DND-41 (cell line): Measurements from ENCODE around the gene PCCB.

Experiments used
- ATAC-seq: fragments of 200-7000 bp; cut with Tn5 transposase; 3 replicates; pipeline ENCODE4 v1.9.1; 2021; ENCODE audit warnings: low read depth; ENCODE audit not compliant: insufficient read depth
- DNase-seq: peaks from one replicate; pipeline ENCODE4 v3.0.0-alpha.2; 2020
- H2AFZ ChIP-seq: 2 replicates; pipeline ENCODE4 v1.6.0; 2012; ENCODE audit warnings: low read depth, low read length
- H3K27ac ChIP-seq: 2 replicates; pipeline ENCODE4 v1.5.1; 2012; ENCODE audit warnings: low read length, inconsistent platforms
- H3K27me3 ChIP-seq: fragments of 200-600 bp; sonication (generic); 2 replicates; pipeline ENCODE4 v1.6.0; 2012; ENCODE audit warnings: low read length, mild to moderate bottlenecking, inconsistent platforms; ENCODE audit not compliant: insufficient read depth, poor library complexity
- H3K36me3 ChIP-seq: 2 replicates; pipeline ENCODE4 v1.5.1; 2012; ENCODE audit warnings: low read length, inconsistent platforms; ENCODE audit not compliant: insufficient read depth
- H3K4me1 ChIP-seq: 2 replicates; pipeline ENCODE4 v1.5.1; 2012; ENCODE audit warnings: mild to moderate bottlenecking, low read length; ENCODE audit not compliant: insufficient read depth
- H3K4me2 ChIP-seq: 2 replicates; pipeline ENCODE4 v1.6.0; 2012; ENCODE audit warnings: mild to moderate bottlenecking, moderate library complexity, low read length, inconsistent platforms; ENCODE audit not compliant: insufficient read depth
- H3K4me3 ChIP-seq, 2 experiments: fragments of 200-600 bp in 1 of 2; shearing (Covaris generic) in 1 of 2; 2 replicates each; pipeline ENCODE4 v1.5.1; 2012 to 2016; ENCODE audit warnings: inconsistent platforms in 2 of 2, low read length in 2 of 2, mild to moderate bottlenecking in 2 of 2, low read depth in 1 of 2, moderate library complexity in 1 of 2
- H3K79me2 ChIP-seq: 2 replicates; pipeline ENCODE4 v1.6.0; 2012; ENCODE audit warnings: low read length, inconsistent platforms; ENCODE audit not compliant: insufficient read depth
- H3K9ac ChIP-seq: 2 replicates; pipeline ENCODE4 v1.6.0; 2012; ENCODE audit warnings: low read depth, mild to moderate bottlenecking, inconsistent platforms, low read length, moderate library complexity
- H3K9me3 ChIP-seq: 2 replicates; pipeline ENCODE4 v1.5.1; 2012; ENCODE audit warnings: low read length, moderate library complexity, mild to moderate bottlenecking, inconsistent platforms; ENCODE audit not compliant: insufficient read depth, severe bottlenecking
- H4K20me1 ChIP-seq: 2 replicates; pipeline ENCODE4 v1.6.0; 2012; ENCODE audit warnings: low read length; ENCODE audit not compliant: insufficient read depth
- CTCF ChIP-seq: IDR thresholded peaks from 2 replicates; pipeline ENCODE4 v1.5.1; 2012; ENCODE audit warnings: borderline replicate concordance, low read length, moderate library complexity, mild to moderate bottlenecking; ENCODE audit not compliant: poor library complexity, severe bottlenecking; ENCODE audit errors: extremely low read depth
- EZH2 ChIP-seq: IDR thresholded peaks from 3 replicates; pipeline ENCODE4 v1.6.1; 2012; ENCODE audit warnings: borderline replicate concordance, low read depth, mild to moderate bottlenecking, moderate library complexity, low read length, inconsistent platforms; ENCODE audit not compliant: severe bottlenecking

The PCCB gene

DNA sequence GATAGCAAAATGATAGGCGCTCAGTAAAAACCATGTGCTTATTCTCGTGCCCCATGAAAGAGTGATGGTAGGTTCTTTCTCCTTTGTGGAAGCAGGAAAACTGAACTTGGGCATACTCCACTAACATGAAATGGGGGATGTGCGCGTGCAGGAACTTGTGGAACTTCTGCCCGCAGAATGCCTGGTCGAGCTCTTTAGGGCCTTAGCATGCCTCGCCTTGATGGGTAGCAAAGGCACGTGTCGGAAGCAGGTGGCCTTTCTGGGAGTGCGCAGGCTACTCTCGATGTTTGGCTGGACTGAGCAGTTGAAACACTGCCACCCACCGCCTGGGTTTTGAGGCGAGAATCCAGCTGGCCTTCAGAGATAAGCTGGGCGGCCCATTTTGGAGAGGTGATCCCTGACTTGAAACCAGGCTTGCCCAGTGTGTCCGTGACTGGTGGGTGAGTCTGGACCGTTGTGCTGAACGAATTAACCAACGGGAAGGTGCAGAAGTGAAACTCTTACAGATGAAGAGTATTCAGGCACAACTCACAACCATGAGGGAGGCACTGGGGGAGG lies 842 bp downstream of the PCCB start:
- Histone ChIP-seq H3K36me3 (peaks cover 10% of the 10 kb centered on the region), H2AFZ (peak overlapping the region; percentile 78), H3K9ac (peak overlapping the region; percentile 69), H3K27me3 (no peaks in the 10 kb centered on the region), H4K20me1 (0 out of 2 replicates have a peak, but pooled peaks cover 9% of the 10 kb centered on the region), H3K4me2 (peak overlapping the region; percentile 97), H3K4me1 (peaks cover 28% of the 10 kb centered on the region), H3K79me2 (peaks cover 60% of the 10 kb centered on the region), H3K4me3 (peak overlapping the region; percentile 46 to 86), H3K9me3 (no peaks in the 10 kb centered on the region), H3K27ac (peak overlapping the region; percentile 85)
- TF ChIP-seq EZH2 (no peak), CTCF (no peak)
- ATAC-seq: peak; percentile 3; the same call in 1 of the 3 replicates
- peak; percentile 36 for DNase-seq

GRCh38 chr3:136251511-136251910 lies 1.4 kb downstream of the PCCB start:
- H3K9me3 ChIP-seq: no peaks in the 10 kb centered on the region
- H3K27me3 ChIP-seq: no peaks in the 10 kb centered on the region
- peaks cover 65% of the 10 kb centered on the region for H3K79me2 ChIP-seq
- peak overlapping the region in 1 of 2 experiments; percentile 86; a peak in 3 of 4 replicates for H3K4me3 ChIP-seq
- ATAC-seq (no peak), DNase-seq (no peak)
- TF ChIP-seq EZH2: no peak
- no peak for TF ChIP-seq CTCF
- H3K27ac ChIP-seq: peak overlapping the region; percentile 85
- peaks cover 9% of the 10 kb centered on the region; the same call in 1 of the 2 replicates for H4K20me1 ChIP-seq
- H3K4me2 ChIP-seq: peak overlapping the region; percentile 97
- H3K9ac ChIP-seq: peak overlapping the region; percentile 69
- H2AFZ ChIP-seq: no peak overlapping the region
- H3K36me3 ChIP-seq: peaks cover 15% of the 10 kb centered on the region
- peaks cover 28% of the 10 kb centered on the region for H3K4me1 ChIP-seq

- peaks cover 62% of the 10 kb centered on the region for H3K79me2 ChIP-seq
- no peak for ATAC-seq
- peaks cover 9% of the 10 kb centered on the region; the same call in 1 of the 2 replicates for H4K20me1 ChIP-seq
- H3K4me1 ChIP-seq: peaks cover 19% of the 10 kb centered on the region
- no peak overlapping the region for H3K9ac ChIP-seq
- TF ChIP-seq EZH2 (no peak), CTCF (no peak)
- no peaks in the 10 kb centered on the region for H3K9me3 ChIP-seq
- H3K36me3 ChIP-seq: peaks cover 53% of the 10 kb centered on the region
- no peak for DNase-seq
- no peak overlapping the region for H2AFZ ChIP-seq
- no peak overlapping the region for H3K4me3 ChIP-seq
- no peaks in the 10 kb centered on the region for H3K27me3 ChIP-seq
- H3K4me2 ChIP-seq: no peak overlapping the region
- 0 out of 2 replicates have a peak overlapping the region, but pooled peaks have one; percentile 5 for H3K27ac ChIP-seq
Measured at GRCh38 chr3:136255672-136256406, 5.7 kb downstream of the PCCB start.
